Activated CD4-positive, alpha-beta T cell treated with anti-CD3 and anti-CD28 coated beads for 24 hours (primary cell): ENCODE results near the gene SARS2.
"Not testable (repeated sequence)": the region's sequence is repeated elsewhere in the genome, so short reads cannot be mapped to it uniquely, and the experiment has no call there.

ENCODE experiments used
- DNase-seq, 2 donors: peaks; one replicate each; pipeline ENCODE4 v3.0.0-alpha.2; 2020; ENCODE audit warnings: low read depth in 2 of 2

The SARS2 gene

GRCh38 chr19:38892841-38893240 is 37.7 kb downstream of the SARS2 start:
- no peak for DNase-seq

- DNase-seq = no peak
Measured at GRCh38 chr19:38891771-38892170, 38.8 kb downstream of the SARS2 start.

- no peak for DNase-seq
Measured at GRCh38 chr19:38890686-38891085, 39.9 kb downstream of the SARS2 start.

GRCh38 chr19:38889803-38890202 is 40.8 kb downstream of the SARS2 start:
- DNase-seq = no peak

GRCh38 chr19:38888876-38889275 is 41.7 kb downstream of the SARS2 start:
- no peak for DNase-seq

- not testable (repeated sequence) for DNase-seq
Measured at GRCh38 chr19:38884691-38885090, 45.9 kb downstream of the SARS2 start.

- DNase-seq = no peak
Measured at GRCh38 chr19:38883286-38883685, 47.3 kb downstream of the SARS2 start.

GRCh38 chr19:38880882-38881609 is 49.5 kb downstream of the SARS2 start:
- no peak for DNase-seq

- no peak for DNase-seq
Measured at GRCh38 chr19:38880076-38880881, 50.3 kb downstream of the SARS2 start.

GRCh38 chr19:38879400-38879751 is 51.2 kb downstream of the SARS2 start:
- DNase-seq = no peak

GRCh38 chr19:38878575-38879399 is 51.8 kb downstream of the SARS2 start:
- no peak for DNase-seq

GRCh38 chr19:38877781-38878574 is 52.6 kb downstream of the SARS2 start, which contains the start of gene RINL:
RINL (minus strand) TSS chr19:38878275; CDS start chr19:38876742, 1,533 bp downstream.
- peak; percentile 52 to 55 for DNase-seq

- DNase-seq = no peak
Measured at GRCh38 chr19:38875656-38876395, 54.7 kb downstream of the SARS2 start.

- not testable (repeated sequence) for DNase-seq
Measured at GRCh38 chr19:38873400-38873799, 57.2 kb downstream of the SARS2 start.

GRCh38 chr19:38870612-38871011 is 60.0 kb downstream of the SARS2 start:
- DNase-seq = no peak

GRCh38 chr19:38869836-38870607 is 60.5 kb downstream of the SARS2 start:
- DNase-seq = peak; percentile 84 to 91

GRCh38 chr19:38869160-38869835 is 61.3 kb downstream of the SARS2 start:
- no peak for DNase-seq

GRCh38 chr19:38868551-38868950 is 62.0 kb downstream of the SARS2 start:
- DNase-seq = no peak

GRCh38 chr19:38867171-38867780 is 63.3 kb downstream of the SARS2 start:
- no peak for DNase-seq
